Uterus (tissue), 2 donors: ENCODE results near the gene STARD5.

ENCODE experiments used
- CTCF ChIP-seq, 4 experiments: fragments of 200-600 bp in 2 of 4; fragments of 450-650 bp in 2 of 4; sonication (generic) in 2 of 4; IDR thresholded peaks; one replicate each; pipeline ENCODE4 v1.5.1; 2016 to 2019; ENCODE audit warnings: antibody characterized with exemption in 4 of 4, mild to moderate bottlenecking in 2 of 4, moderate library complexity in 1 of 4
- POLR2A ChIP-seq, 2 donors: fragments of 450-650 bp; IDR thresholded peaks; one replicate each; pipeline ENCODE4 v1.6.1; 2016; ENCODE audit warnings: antibody characterized with exemption in 2 of 2, mild to moderate bottlenecking in 1 of 2, moderate library complexity in 1 of 2

DNA sequence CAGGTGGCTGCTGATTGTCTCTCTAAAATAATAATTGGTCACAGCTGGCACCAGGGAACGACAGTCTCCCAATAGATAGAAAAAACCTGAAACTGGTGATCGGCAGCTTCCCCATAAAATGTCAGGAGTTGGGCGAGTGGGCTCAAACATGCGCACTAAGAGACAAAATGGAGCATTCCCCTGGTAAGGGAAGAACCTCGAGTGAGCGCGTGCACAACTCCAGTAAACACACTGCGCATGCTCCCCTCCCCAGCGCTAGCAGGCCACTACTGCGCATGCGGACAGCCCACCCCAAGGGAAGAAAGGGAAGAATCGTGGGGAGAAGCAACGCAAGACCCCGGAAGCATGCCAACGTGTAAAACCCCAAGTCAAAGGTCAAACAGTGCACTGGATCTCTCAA, 7.7 kb upstream of the STARD5 start:
- TF ChIP-seq POLR2A (IDR thresholded peaks at IDR 0.05) (no peak), CTCF (IDR thresholded peaks at IDR 0.05) (no peak)
